Measurements from ENCODE around the gene IQSEC1. TPM values are rescaled to one million over a fixed set of nuclear protein-coding genes. Genes with fewer than 3 reads are reported as not detected.

IQSEC1 gene
- total and polyA plus RNA-seq, 9 of the 15 experiments (the other 6 are each of a cell fraction or from before 2014, with no cell fraction given): 0.56 to 39.0 (median 6.8) TPM

GRCh38 chr3:12875857-12876836 lies 197.1 kb downstream of the IQSEC1 start (continued):
- TF ChIP-seq, protein P1, sequence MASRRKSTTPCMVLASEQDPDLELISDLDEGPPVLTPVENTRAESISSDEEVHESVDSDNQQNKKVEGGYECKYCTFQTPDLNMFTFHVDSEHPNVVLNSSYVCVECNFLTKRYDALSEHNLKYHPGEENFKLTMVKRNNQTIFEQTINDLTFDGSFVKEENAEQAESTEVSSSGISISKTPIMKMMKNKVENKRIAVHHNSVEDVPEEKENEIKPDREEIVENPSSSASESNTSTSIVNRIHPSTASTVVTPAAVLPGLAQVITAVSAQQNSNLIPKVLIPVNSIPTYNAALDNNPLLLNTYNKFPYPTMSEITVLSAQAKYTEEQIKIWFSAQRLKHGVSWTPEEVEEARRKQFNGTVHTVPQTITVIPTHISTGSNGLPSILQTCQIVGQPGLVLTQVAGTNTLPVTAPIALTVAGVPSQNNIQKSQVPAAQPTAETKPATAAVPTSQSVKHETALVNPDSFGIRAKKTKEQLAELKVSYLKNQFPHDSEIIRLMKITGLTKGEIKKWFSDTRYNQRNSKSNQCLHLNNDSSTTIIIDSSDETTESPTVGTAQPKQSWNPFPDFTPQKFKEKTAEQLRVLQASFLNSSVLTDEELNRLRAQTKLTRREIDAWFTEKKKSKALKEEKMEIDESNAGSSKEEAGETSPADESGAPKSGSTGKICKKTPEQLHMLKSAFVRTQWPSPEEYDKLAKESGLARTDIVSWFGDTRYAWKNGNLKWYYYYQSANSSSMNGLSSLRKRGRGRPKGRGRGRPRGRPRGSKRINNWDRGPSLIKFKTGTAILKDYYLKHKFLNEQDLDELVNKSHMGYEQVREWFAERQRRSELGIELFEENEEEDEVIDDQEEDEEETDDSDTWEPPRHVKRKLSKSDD (conservative IDR thresholded peaks at IDR 0.05; ENCODE audit: low read length): no peak
- peak; percentile 68 for TF ChIP-seq MEIS2 (IDR thresholded peaks at IDR 0.05; ENCODE audit: partially characterized antibody)
- TF ChIP-seq CBFB (CRISPR knock-in tag; IDR thresholded peaks at IDR 0.05): peak; percentile 47; the same call in 1 of the 2 replicates
- TF ChIP-seq MBD2 (IDR thresholded peaks at IDR 0.05; ENCODE audit: borderline replicate concordance, low read depth): no peak
- no peak for TF ChIP-seq MCM7 (IDR thresholded peaks at IDR 0.05)

GRCh38 chr3:12871404-12871983 lies 201.7 kb downstream of the IQSEC1 start:
- no peaks in the 10 kb centered on the region for H4K20me1 ChIP-seq (replicated peaks; ENCODE audit: control insufficient read depth, insufficient read depth, low read length)
- 60% methylated on average over 12 of the region's 12 CpGs for WGBS (ENCODE audit: insufficient coverage, low coverage, missing lambda C conversion rate)
- in situ Hi-C loops (cut with MboI) (no loop called here), intact Hi-C loops (cut with micrococcal nuclease) (no loop called here)
- FAIRE-seq (no peak), ATAC-seq (no peak), DNase-seq (ENCODE audit: extremely low read depth in 1 of 4, low spot score in 3 of 4) (no peak)
- no peaks in the 10 kb centered on the region for H3K36me3 ChIP-seq (ENCODE audit: control insufficient read depth, insufficient read depth, low read length)
- H3K4me1 ChIP-seq (replicated peaks in 1 of 2; ENCODE audit: control insufficient read depth in 2 of 2, insufficient read depth in 2 of 2, low read length in 2 of 2): peaks cover 16 to 47% of the 10 kb centered on the region in 2 experiments
- POLR2A ChIA-PET: no interaction called here
- TF ChIP-seq ATF7 (IDR thresholded peaks at IDR 0.05) (no peak), ZNF134 (CRISPR knock-in tag; conservative IDR thresholded peaks at IDR 0.05) (no peak), TRIM25 (IDR thresholded peaks at IDR 0.05; ENCODE audit: borderline replicate concordance) (no peak), HNRNPK (IDR thresholded peaks at IDR 0.05; ENCODE audit: low read depth, low read length, poor library complexity, severe bottlenecking) (no peak)
- TF ChIP-seq, protein P2, sequence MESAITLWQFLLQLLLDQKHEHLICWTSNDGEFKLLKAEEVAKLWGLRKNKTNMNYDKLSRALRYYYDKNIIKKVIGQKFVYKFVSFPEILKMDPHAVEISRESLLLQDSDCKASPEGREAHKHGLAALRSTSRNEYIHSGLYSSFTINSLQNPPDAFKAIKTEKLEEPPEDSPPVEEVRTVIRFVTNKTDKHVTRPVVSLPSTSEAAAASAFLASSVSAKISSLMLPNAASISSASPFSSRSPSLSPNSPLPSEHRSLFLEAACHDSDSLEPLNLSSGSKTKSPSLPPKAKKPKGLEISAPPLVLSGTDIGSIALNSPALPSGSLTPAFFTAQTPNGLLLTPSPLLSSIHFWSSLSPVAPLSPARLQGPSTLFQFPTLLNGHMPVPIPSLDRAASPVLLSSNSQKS (CRISPR knock-in tag; IDR thresholded peaks at IDR 0.05): no peak
- no peak overlapping the region for H3K9ac ChIP-seq (ENCODE audit: insufficient read depth in 1 of 2, low read depth in 2 of 2, low read length in 2 of 2)
- H3K4me2 ChIP-seq (ENCODE audit: insufficient read depth, low read length): no peak overlapping the region
- H3K9me1 ChIP-seq (ENCODE audit: control insufficient read depth, insufficient read depth, low read length): no peaks in the 10 kb centered on the region
- H3K4me3 ChIP-seq: no peak overlapping the region
- H3K9me3 ChIP-seq (replicated peaks; ENCODE audit: control insufficient read depth, insufficient read depth, low read depth, low read length): no peaks in the 10 kb centered on the region
- BruUV-seq (replicated peaks): no TSS peak
- no peaks in the 10 kb centered on the region for H3K27me3 ChIP-seq (ENCODE audit: control insufficient read depth in 2 of 2, insufficient read depth in 2 of 2, low read length in 2 of 2)
- no peak overlapping the region for H3K27ac ChIP-seq (ENCODE audit: extremely low read depth, low read depth, low read length)
- CTCF ChIA-PET (ENCODE audit: low intra/inter-chr PET ratio): no interaction called here
- H2AFZ ChIP-seq (ENCODE audit: low read depth, low read length): no peak overlapping the region
- H3K79me2 ChIP-seq (ENCODE audit: control insufficient read depth, insufficient read depth, low read length): no peaks in the 10 kb centered on the region
